ENCODE measurements around the gene ZNF653.
A peak's percentile ranks its signal among the peaks of the same experiment; 100 is the strongest.
"Not testable (repeated sequence)": the region's sequence is repeated elsewhere in the genome, so short reads cannot be mapped to it uniquely, and the experiment has no call there.

ZNF653 gene

GRCh38 chr19:11480715-11481533 is 24.7 kb downstream of the ZNF653 start, which contains the start of gene ELAVL3:
TSS of gene ELAVL3 (minus strand) at chr19:11481046. CDS start at chr19:11480608, 438 bp downstream.
- no peak for DNase-seq

- DNase-seq = no peak
Observed at GRCh38 chr19:11479898-11480714, 25.5 kb downstream of the ZNF653 start.

- DNase-seq = peak; percentile 51
Observed at GRCh38 chr19:11479090-11479897, 26.3 kb downstream of the ZNF653 start.

GRCh38 chr19:11478167-11479089 is 27.2 kb downstream of the ZNF653 start:
- peak; percentile 45 for DNase-seq

GRCh38 chr19:11475861-11476260 is 29.8 kb downstream of the ZNF653 start:
- no peak for DNase-seq

- DNase-seq = not testable (repeated sequence)
Observed at GRCh38 chr19:11475343-11475742, 30.3 kb downstream of the ZNF653 start.

GRCh38 chr19:11473725-11474124 is 31.9 kb downstream of the ZNF653 start:
- DNase-seq = no peak

- not testable (repeated sequence) for DNase-seq
Observed at GRCh38 chr19:11468266-11468845, 37.3 kb downstream of the ZNF653 start.

- no peak for DNase-seq
Observed at GRCh38 chr19:11465600-11465999, 40.0 kb downstream of the ZNF653 start.

- DNase-seq = no peak
Observed at GRCh38 chr19:11464333-11465265, 41.0 kb downstream of the ZNF653 start.

- no peak for DNase-seq
Observed at GRCh38 chr19:11463391-11463790, 42.2 kb downstream of the ZNF653 start.

GRCh38 chr19:11461453-11461852 is 44.2 kb downstream of the ZNF653 start:
- DNase-seq = no peak

- DNase-seq = no peak
Observed at GRCh38 chr19:11460207-11460606, 45.4 kb downstream of the ZNF653 start.

GRCh38 chr19:11458912-11459311 is 46.7 kb downstream of the ZNF653 start:
- DNase-seq = not testable (repeated sequence)

GRCh38 chr19:11458236-11458900 is 47.3 kb downstream of the ZNF653 start:
- no peak for DNase-seq

- DNase-seq = no peak
Observed at GRCh38 chr19:11457831-11458230, 47.8 kb downstream of the ZNF653 start.

- DNase-seq = no peak
Observed at GRCh38 chr19:11457115-11457514, 48.5 kb downstream of the ZNF653 start.

- DNase-seq = no peak
Observed at GRCh38 chr19:11456659-11457058, 49.0 kb downstream of the ZNF653 start.

GRCh38 chr19:11455233-11455554 is 50.4 kb downstream of the ZNF653 start:
- not testable (repeated sequence) for DNase-seq
